DMS 273 (cell line): ENCODE measurements around the gene ADGRV1.

ENCODE experiments used
- DNase-seq: peaks from one replicate; lab custom pipeline; 2025; ENCODE audit not compliant: unreplicated experiment; lab: John Stamatoyannopoulos, UW

The ADGRV1 gene

GRCh38 chr5:90932052-90932699 lies 373.6 kb downstream of the ADGRV1 start:
- DNase-seq = peak; percentile 77

GRCh38 chr5:90933298-90933697 lies 374.7 kb downstream of the ADGRV1 start:
- no peak for DNase-seq

- DNase-seq = no peak
These were observed 375.6 kb downstream of the ADGRV1 start for GRCh38 chr5:90934091-90934719.

- DNase-seq = no peak
These were observed 376.1 kb downstream of the ADGRV1 start for GRCh38 chr5:90934738-90935137.

GRCh38 chr5:90939211-90939610 lies 380.6 kb downstream of the ADGRV1 start:
- DNase-seq = peak; percentile 54

GRCh38 chr5:90940227-90940995 lies 381.8 kb downstream of the ADGRV1 start:
- DNase-seq = peak; percentile 50

GRCh38 chr5:90941002-90941720 lies 382.6 kb downstream of the ADGRV1 start:
- peak; percentile 55 for DNase-seq

- DNase-seq = no peak
These were observed 385.5 kb downstream of the ADGRV1 start for GRCh38 chr5:90944116-90944515.

- no peak for DNase-seq
These were observed 389.1 kb downstream of the ADGRV1 start for GRCh38 chr5:90947667-90948066.

- DNase-seq = no peak
These were observed 390.4 kb downstream of the ADGRV1 start for GRCh38 chr5:90948969-90949368.

GRCh38 chr5:90949469-90950358 lies 391.1 kb downstream of the ADGRV1 start:
- DNase-seq = no peak

- DNase-seq = no peak
These were observed 396.5 kb downstream of the ADGRV1 start for GRCh38 chr5:90955001-90955635.

GRCh38 chr5:90956511-90957097 lies 398.0 kb downstream of the ADGRV1 start:
- peak; percentile 50 for DNase-seq

- DNase-seq = no peak
These were observed 399.3 kb downstream of the ADGRV1 start for GRCh38 chr5:90957906-90958305.

- no peak for DNase-seq
These were observed 400.7 kb downstream of the ADGRV1 start for GRCh38 chr5:90959262-90959661.

GRCh38 chr5:90962481-90962880 lies 403.9 kb downstream of the ADGRV1 start:
- DNase-seq = no peak

- DNase-seq = no peak
These were observed 406.6 kb downstream of the ADGRV1 start for GRCh38 chr5:90965110-90965685.

- no peak for DNase-seq
These were observed 408.8 kb downstream of the ADGRV1 start for GRCh38 chr5:90967443-90967842.

GRCh38 chr5:90967851-90968250 lies 409.3 kb downstream of the ADGRV1 start:
- DNase-seq = no peak
